ENCODE data around the gene RAB27B. TPM values are rescaled to one million over a fixed set of nuclear protein-coding genes. Genes with fewer than 3 reads are reported as not detected.

The RAB27B gene
- total RNA-seq, 4 donors from 2014 or later: 0.02 to 0.20 (median 0.05) TPM; not detected in 1

DNA sequence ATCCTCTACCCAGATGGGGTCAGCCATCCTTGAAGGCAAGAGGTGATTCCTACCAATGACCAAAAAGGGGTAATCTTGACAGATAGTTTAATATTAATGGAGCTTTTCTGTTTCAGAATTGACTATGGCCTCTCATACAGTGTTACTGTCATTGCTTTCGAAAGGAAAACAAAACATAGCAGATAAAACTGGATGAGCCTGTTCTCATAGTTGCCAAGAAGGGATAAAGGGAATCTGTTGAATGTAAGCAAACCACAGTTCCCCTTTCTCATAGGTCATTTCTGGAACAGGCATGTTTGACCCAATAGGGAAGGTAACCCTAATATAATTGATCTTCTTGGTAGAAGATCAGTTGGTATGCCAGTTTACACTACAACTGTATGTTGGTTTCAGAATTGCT, 1.6 kb downstream of the RAB27B start:
- Histone ChIP-seq H3K27me3 (no peaks in the 10 kb centered on the region), H3K4me3 (no peak overlapping the region), H3K9me3 (no peaks in the 10 kb centered on the region), H3K4me1 (no peaks in the 10 kb centered on the region), H3K27ac (no peak overlapping the region), H3K36me3 (no peaks in the 10 kb centered on the region)
- ATAC-seq (no peak), DNase-seq (no peak)
- intact Hi-C loops (cut with DNase I; ENCODE audit: low total_unique reads): no loop called here
- TF ChIP-seq POLR2A (IDR thresholded peaks at IDR 0.05): no peak
- TF ChIP-seq, protein P1, sequence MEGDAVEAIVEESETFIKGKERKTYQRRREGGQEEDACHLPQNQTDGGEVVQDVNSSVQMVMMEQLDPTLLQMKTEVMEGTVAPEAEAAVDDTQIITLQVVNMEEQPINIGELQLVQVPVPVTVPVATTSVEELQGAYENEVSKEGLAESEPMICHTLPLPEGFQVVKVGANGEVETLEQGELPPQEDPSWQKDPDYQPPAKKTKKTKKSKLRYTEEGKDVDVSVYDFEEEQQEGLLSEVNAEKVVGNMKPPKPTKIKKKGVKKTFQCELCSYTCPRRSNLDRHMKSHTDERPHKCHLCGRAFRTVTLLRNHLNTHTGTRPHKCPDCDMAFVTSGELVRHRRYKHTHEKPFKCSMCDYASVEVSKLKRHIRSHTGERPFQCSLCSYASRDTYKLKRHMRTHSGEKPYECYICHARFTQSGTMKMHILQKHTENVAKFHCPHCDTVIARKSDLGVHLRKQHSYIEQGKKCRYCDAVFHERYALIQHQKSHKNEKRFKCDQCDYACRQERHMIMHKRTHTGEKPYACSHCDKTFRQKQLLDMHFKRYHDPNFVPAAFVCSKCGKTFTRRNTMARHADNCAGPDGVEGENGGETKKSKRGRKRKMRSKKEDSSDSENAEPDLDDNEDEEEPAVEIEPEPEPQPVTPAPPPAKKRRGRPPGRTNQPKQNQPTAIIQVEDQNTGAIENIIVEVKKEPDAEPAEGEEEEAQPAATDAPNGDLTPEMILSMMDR (IDR thresholded peaks at IDR 0.05 in 4 of 5, conservative IDR thresholded peaks at IDR 0.05 in 1 of 5): no peak
- in situ Hi-C loops (cut with MboI; ENCODE audit: low sequenced_read_pairs in 4 of 4): no loop called here

GRCh38 chr18:54830260-54830659, 2.0 kb downstream of the RAB27B start:
- Histone ChIP-seq H3K27ac (no peak overlapping the region), H3K9me3 (no peaks in the 10 kb centered on the region), H3K36me3 (no peaks in the 10 kb centered on the region), H3K27me3 (no peaks in the 10 kb centered on the region), H3K4me3 (no peak overlapping the region), H3K4me1 (no peaks in the 10 kb centered on the region)
- ATAC-seq (no peak), DNase-seq (no peak)
- TF ChIP-seq, protein P1 (IDR thresholded peaks at IDR 0.05 in 4 of 5, conservative IDR thresholded peaks at IDR 0.05 in 1 of 5): no peak
- in situ Hi-C loops (cut with MboI; ENCODE audit: low sequenced_read_pairs in 4 of 4): no loop called here
- intact Hi-C loops (cut with DNase I; ENCODE audit: low total_unique reads): no loop called here

GRCh38 chr18:54830866-54831265, 2.6 kb downstream of the RAB27B start:
- Histone ChIP-seq H3K4me3 (no peak overlapping the region), H3K36me3 (no peaks in the 10 kb centered on the region), H3K9me3 (no peaks in the 10 kb centered on the region), H3K27me3 (no peaks in the 10 kb centered on the region), H3K27ac (no peak overlapping the region), H3K4me1 (no peaks in the 10 kb centered on the region)
- intact Hi-C loops (cut with DNase I; ENCODE audit: low total_unique reads): no loop called here
- DNase-seq (no peak), ATAC-seq (no peak)
- TF ChIP-seq, protein P1 (IDR thresholded peaks at IDR 0.05 in 4 of 5, conservative IDR thresholded peaks at IDR 0.05 in 1 of 5): no peak
- no peak for TF ChIP-seq POLR2A (IDR thresholded peaks at IDR 0.05)
- in situ Hi-C loops (cut with MboI; ENCODE audit: low sequenced_read_pairs in 4 of 4): no loop called here

GRCh38 chr18:54835944-54836343, 7.7 kb downstream of the RAB27B start:
- in situ Hi-C loops (cut with MboI; ENCODE audit: low sequenced_read_pairs in 4 of 4): no loop called here

GRCh38 chr18:54843314-54843713, 15.0 kb downstream of the RAB27B start:
- in situ Hi-C loops (cut with MboI; ENCODE audit: low sequenced_read_pairs in 4 of 4) (no loop called here), intact Hi-C loops (cut with DNase I; ENCODE audit: low total_unique reads) (no loop called here)
- DNase-seq: no peak
- Histone ChIP-seq H3K27me3 (no peaks in the 10 kb centered on the region), H3K9me3 (no peaks in the 10 kb centered on the region), H3K36me3 (no peaks in the 10 kb centered on the region), H3K4me3 (no peak overlapping the region), H3K27ac (no peak overlapping the region), H3K4me1 (no peaks in the 10 kb centered on the region)
- TF ChIP-seq POLR2A (IDR thresholded peaks at IDR 0.05): no peak
- TF ChIP-seq, protein P1 (IDR thresholded peaks at IDR 0.05 in 4 of 5, conservative IDR thresholded peaks at IDR 0.05 in 1 of 5): no peak
- ATAC-seq: no peak

More at GRCh38 chr18:54835944-54836343, 7.7 kb downstream of the RAB27B start:
- Histone ChIP-seq H3K9me3 (no peaks in the 10 kb centered on the region), H3K4me3 (no peak overlapping the region), H3K36me3 (no peaks in the 10 kb centered on the region), H3K27me3 (no peaks in the 10 kb centered on the region), H3K4me1 (no peaks in the 10 kb centered on the region), H3K27ac (no peak overlapping the region)
- no peak for TF ChIP-seq POLR2A (IDR thresholded peaks at IDR 0.05)
- TF ChIP-seq, protein P1 (IDR thresholded peaks at IDR 0.05 in 4 of 5, conservative IDR thresholded peaks at IDR 0.05 in 1 of 5): no peak
- DNase-seq (no peak), ATAC-seq (no peak)
- intact Hi-C loops (cut with DNase I; ENCODE audit: low total_unique reads): no loop called here
